IMR-90 (cell line): ENCODE results near the gene UBASH3A. TPM values are rescaled to one million over a fixed set of nuclear protein-coding genes. Genes with fewer than 3 reads are reported as not detected.

ENCODE experiments used
- CEBPB ChIP-seq: IDR thresholded peaks from 2 replicates; pipeline ENCODE4 v1.6.1; 2012; ENCODE audit warnings: low read depth, low read length, improper control_type of control experiment
- MAFK ChIP-seq: IDR thresholded peaks from 2 replicates; pipeline ENCODE4 v1.6.1; 2012; ENCODE audit warnings: low read depth, low read length, improper control_type of control experiment
- NFE2L2 ChIP-seq: fragments of 150-350 bp; IDR thresholded peaks from 2 replicates; pipeline ENCODE4 v1.6.1; 2016; ENCODE audit warnings: low read depth, mild to moderate bottlenecking, low read length
- RFX5 ChIP-seq: IDR thresholded peaks from 2 replicates; pipeline ENCODE4 v1.8.0; 2012; ENCODE audit warnings: low read depth, mild to moderate bottlenecking, low read length, moderate library complexity
- SMC3 ChIP-seq: fragments of 150-350 bp; IDR thresholded peaks from 2 replicates; pipeline ENCODE4 v1.6.1; 2016; ENCODE audit warnings: low read depth, mild to moderate bottlenecking, antibody characterized with exemption, low read length, moderate library complexity
- polyA plus RNA-seq, 3 experiments: library from polyadenylated mRNA; depleted of rRNA; stranded (reverse); fragments of >200 nt; gene quantifications; 2 replicates each; pipeline ENCODE4 v1.2.3, GENCODE V29; 2012; ENCODE audit warnings: low replicate concordance in 1 of 3
- total RNA-seq: library from RNA; depleted of rRNA; stranded (reverse); fragments of >200 nt; gene quantifications from 2 replicates; pipeline ENCODE4 v1.2.3, GENCODE V29; 2012
- TF ChIP-seq, protein P1 (sequence below): fragments of 150-350 bp; IDR thresholded peaks from 2 replicates; pipeline ENCODE4 v1.6.1; 2016; ENCODE audit warnings: low read depth, mild to moderate bottlenecking, low read length, moderate library complexity, borderline replicate concordance

Gene UBASH3A
- total and polyA plus RNA-seq, 2 of the 4 experiments (the other 2 are of a cell fraction) = not detected

DNA sequence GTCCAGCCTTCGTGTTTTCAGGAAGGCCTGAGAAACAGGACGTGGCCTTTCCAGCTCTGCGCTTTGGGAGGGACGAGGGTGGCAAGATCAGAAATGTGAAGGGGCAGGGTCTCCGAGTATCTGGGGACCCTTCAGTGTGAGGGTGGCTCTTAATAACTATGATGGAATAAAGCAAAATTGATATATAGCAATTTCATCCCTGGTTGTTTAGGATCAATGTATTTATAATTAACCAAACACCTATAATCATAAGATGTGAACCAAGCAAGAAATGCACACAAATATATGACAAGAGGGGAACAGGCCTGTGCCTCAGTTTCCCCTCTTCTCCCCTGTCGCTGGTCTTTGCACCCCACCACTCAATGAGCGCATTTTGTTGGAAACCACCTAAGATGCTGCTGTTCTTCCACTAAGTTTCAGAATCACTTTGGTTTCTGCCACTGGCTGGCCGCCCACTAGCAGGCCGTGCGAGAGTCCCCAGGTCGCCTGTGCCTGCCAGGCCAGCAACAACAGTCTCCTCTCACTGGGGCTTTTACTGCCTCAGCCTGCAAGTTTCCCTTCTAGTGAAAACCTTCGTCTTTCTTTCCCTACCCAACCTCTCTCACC, 36.6 kb downstream of the UBASH3A start (continued):
- TF ChIP-seq, protein P1, sequence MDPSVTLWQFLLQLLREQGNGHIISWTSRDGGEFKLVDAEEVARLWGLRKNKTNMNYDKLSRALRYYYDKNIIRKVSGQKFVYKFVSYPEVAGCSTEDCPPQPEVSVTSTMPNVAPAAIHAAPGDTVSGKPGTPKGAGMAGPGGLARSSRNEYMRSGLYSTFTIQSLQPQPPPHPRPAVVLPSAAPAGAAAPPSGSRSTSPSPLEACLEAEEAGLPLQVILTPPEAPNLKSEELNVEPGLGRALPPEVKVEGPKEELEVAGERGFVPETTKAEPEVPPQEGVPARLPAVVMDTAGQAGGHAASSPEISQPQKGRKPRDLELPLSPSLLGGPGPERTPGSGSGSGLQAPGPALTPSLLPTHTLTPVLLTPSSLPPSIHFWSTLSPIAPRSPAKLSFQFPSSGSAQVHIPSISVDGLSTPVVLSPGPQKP = no peak
- TF ChIP-seq SMC3 (no peak), RFX5 (no peak), CEBPB (no peak), MAFK (no peak), NFE2L2 (no peak)
